ENCODE results near the gene KCNQ1.

The KCNQ1 gene

DNA sequence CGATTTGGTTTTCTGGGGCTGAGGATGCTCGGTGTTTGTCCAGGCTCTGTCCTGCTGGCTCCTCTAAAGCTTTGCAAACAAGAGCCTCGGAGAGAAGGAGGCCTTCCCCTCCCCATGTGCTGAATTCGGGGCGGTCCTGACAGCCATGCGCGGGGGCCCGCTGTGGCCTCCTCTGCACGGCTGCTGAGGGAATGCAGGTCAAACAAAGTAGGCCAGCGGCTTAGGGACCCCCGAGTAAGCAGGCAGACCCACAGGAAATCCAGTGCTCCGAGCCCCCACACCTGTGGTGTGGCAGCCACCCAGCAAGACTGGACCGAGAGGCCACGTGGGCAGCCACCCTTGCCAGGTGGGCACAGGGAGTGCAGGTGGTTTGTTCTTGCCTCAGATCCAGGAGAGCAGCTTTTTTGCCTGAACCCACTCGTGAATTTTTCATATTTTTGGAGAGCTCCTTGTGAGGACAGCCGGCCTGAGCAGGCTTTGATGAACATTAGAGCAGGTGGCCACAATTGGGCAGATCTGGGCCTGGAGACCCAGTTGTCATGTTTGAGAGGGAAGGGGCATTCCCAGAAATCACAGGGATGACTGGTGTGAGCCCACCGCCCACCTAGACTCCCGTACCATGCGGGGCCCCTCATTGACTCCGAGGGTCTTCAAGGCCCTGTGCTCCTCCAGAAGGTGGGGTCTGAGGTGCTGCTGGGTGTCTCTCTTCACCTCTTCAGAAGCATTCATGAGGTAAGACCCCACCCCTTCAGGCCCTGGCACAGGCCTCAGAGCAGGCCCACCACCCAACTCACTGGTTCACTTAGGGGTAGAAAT is 298.0 kb downstream of the KCNQ1 start:
- DNase-seq = no peak

DNA sequence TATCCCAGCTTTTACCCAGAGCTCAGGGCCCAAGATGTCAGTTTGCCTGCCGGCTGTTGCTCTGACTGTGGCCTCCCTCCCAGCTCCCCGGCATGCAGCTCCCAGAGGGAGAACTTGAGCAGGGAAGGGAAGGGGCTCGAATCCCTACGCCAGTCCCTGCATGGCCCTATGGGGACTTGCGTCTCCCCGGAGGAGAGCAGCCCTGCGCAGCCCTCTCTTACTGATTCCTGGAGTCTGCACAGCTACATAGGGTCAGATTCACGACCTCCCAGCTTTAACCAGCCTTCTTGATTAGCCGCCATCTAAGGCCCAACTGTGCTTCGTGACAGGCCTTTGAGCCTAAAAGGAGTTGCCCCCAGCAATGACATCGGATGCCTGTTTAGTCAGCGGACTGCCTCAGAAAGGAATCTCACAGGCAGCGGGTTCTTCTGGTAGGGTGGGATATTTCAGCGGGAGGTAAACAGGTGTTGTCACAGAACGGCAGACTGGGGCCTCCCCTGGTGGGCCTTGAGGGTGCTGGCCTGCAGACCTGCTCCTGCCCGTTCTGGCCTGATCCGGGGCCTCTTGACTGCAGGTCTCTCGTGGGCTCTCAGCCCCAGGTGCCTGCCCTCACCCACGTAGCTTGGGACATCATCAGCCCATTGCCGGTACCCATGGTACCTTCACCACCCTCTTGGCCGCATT is 298.8 kb downstream of the KCNQ1 start:
- DNase-seq = no peak

DNA sequence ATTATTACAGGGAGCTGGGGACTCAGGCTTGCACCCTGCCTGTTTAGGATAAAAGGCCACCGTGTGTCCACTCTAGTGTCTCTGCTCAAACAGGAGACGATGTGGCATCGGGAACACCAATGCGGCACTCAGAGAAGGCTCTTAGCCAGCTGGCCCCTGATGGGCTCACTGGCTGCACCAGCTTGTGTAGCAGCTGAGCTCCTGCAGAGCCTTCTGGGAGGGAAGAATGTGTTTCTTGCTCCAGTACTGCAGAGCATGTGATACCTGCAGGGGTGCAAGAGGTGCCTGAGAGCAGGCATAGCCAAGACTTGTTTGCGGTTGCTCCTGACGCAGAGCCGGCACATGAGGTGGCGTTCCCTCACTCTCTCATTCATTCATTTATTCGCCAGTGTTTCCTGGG is 299.4 kb downstream of the KCNQ1 start:
- no peak for DNase-seq

- no peak for DNase-seq
Measured at GRCh38 chr11:2745511-2745910, 300.7 kb downstream of the KCNQ1 start.

- no peak for DNase-seq
Measured at GRCh38 chr11:2746401-2747247, 301.8 kb downstream of the KCNQ1 start.

DNA sequence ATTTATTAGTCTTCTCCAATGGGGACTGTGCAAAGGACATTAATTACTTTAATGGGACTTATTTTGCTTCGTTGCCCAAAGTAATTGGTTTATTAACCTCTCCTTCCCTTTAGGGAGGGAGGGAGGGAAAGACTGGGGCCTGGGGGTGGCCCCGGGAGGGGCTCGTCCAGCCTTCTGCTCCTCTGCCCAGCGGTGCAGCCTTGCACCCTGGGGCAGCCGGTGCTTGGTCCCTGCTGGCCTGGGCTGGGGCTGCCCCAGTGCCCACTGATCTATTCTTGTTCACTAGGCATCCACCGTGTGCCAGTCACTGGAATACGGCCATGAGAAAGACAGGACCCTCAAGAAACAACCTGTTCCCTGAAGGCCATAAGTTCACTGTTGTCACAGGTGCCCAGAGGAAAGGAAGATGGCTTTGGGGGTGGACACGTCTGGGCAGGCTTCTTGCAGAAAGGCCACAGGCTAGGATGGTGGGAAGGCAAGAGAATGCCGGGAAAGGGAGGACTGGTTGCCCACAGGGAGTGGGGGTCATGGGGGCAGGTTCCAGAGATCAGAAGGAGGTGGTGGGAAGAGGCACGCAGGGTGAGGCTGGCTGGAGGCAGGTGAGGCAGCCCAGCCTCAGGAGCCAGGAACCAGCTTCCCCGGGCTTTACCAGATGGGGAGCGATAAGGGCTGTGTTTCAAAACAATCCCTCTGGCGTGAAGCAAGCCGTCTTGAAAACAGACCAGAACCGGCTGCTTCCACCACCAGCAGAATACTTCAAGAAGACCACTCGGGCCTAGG is 302.6 kb downstream of the KCNQ1 start:
- DNase-seq = no peak

DNA sequence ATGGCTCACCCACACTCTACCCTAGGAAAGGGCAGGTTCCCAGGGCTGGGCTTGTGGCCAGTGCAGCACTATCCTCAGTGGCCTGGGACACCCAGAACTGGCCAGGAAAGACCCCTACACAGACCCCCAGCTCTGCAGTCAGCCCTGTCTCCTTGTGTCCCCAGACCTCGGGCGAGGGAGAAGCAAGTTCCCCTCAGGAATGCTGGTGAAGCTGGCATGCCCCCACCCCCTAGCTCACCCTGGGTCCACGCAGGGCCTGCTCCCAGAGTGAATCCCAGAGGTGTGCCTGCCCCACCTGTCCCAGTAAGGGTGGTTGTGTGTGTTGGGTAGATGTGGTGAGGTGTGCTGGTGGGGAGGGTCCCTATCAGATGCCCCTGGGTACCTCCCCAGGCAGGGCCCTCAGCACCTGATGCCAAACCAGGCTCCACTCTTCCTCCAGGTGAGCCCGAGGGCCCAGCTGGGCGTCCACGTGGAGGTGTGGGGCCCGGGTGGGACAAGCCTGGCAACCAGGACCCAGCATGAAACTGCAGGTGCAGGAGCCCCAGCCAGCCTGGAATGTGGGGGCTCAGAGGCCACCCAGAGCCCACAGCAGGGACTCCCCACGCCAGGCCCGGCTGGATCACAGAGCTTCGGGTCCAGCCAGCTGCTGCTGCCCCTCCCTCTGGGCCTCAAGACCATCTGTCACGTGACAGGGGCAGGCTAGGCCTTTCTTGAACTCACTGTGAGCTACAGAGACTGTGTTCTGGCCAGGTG is 303.4 kb downstream of the KCNQ1 start:
- no peak for DNase-seq

GRCh38 chr11:2748814-2749554 is 304.2 kb downstream of the KCNQ1 start:
- no peak for DNase-seq

DNA sequence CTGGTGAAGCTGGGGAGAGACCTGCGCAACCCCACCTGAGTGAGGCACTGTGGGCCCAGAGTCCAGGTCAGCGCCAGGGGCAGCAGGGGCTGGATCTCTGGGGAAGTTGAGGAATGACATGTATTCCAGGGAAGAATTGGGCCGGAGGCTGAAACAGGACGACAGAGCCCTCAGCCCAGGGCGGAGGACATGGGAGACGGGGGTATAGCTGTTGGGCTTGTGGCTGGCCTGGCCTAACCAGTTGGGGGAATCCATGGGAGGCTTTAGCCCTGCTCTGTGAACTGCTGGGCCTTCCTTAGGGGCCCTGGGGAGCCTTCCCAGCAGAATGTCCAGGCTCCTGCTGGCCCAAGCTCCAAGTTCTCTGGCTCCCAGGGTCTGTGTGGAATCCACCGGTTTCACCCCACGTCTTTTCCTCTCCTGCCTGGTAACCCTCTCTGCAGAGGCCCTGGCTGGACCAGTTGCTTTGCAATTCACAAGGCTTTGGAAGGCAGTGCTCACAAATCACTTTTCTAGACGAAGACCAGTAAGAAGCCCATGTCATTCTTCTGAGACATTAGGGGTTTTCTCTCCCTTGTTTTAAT is 305.4 kb downstream of the KCNQ1 start:
- no peak for DNase-seq

- DNase-seq = no peak
Measured at GRCh38 chr11:2750682-2751522, 306.1 kb downstream of the KCNQ1 start.

- DNase-seq = no peak
Measured at GRCh38 chr11:2751523-2752203, 306.9 kb downstream of the KCNQ1 start.

DNA sequence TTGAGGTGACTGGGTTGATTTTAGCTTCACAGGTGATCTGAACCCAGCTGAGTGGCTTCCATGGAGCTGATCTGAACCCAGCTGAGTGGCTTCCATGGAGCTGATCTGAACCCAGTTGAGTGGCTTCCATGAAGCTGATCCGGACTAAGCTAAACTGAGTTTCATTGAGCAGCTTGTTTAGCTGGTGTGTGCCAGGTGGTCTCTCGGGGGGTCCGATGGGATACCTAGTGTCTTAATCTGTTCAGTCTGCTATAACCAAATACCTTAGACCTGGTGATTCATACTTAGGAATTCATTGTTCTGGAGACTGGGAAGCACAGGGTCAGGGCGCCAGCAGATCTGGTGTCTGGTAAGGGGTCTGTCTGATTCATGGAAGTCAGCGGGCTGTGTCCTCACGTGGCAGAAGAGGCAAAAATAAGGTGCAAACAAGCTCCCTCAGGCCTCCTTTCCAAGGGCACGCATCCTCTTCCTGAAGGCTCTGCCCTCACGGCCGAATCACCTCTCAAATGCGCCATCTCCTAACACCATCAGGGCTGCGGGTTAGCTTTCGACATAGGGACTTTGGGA is 307.5 kb downstream of the KCNQ1 start:
- DNase-seq = no peak

DNA sequence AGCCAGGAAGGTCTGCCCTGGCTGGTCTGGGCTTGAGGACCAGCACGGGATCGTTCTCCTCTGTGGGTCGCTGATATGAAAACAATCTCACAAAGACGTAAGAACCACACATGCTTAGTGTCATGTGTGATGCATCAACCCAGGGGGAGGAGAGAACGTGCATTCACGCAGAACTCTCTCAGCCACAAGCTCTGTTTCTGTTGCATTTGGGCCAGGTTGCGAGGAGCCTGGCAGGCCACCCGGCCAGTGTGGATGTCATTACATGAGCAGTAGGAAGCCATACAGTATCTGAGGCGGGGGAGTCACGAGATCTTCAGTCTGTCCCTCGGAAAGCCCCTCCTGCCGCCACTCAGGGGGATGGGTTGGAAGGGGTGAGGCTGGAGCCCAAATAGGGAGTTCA is 308.1 kb downstream of the KCNQ1 start:
- DNase-seq = no peak

DNA sequence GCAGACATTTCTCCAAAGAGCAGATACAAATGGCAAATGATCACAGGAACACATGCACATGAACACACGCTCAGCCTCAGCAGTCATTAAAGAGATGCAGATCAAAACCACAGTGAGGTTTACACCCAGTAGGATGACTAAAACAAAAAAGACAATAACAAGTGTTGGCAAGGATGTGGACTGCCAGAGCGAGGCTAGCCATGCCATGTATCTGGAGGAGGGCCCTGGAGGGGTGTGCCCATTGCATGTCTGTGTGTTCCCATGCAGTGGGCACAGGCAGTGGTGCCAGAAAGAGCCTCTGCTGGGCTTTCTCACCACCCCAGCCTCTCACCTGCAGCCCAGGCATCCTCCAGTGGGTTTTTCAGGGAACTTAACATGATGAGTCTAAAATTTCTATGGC is 309.2 kb downstream of the KCNQ1 start:
- DNase-seq = no peak

GRCh38 chr11:2755071-2755470 is 310.3 kb downstream of the KCNQ1 start:
- DNase-seq = no peak

- no peak for DNase-seq
Measured at GRCh38 chr11:2758751-2759150, 313.9 kb downstream of the KCNQ1 start.

- no peak for DNase-seq
Measured at GRCh38 chr11:2759228-2760195, 314.7 kb downstream of the KCNQ1 start.

All from NCI-H187 (cell line).